HEK293 (cell line): Measurements from ENCODE around the gene IL10RA.

Source experiments
- CTCF ChIA-PET: fragments of 350-600 bp; formaldehyde crosslinking; extraction: SDS; loops from one replicate; lab custom pipeline; 2021; ENCODE audit warnings: antibody characterized with exemption; lab: Yijun Ruan, JAX
- POLR2A ChIA-PET: fragments of 300-600 bp; formaldehyde crosslinking; extraction: SDS; loops from one replicate; lab custom pipeline; 2020; ENCODE audit warnings: antibody characterized with exemption, inconsistent platforms; lab: Yijun Ruan, JAX
- H3K27ac ChIP-seq: fragments of 200-500 bp; sonication (Bioruptor generic); 2 replicates; pipeline ENCODE4 v1.5.1; 2014; ENCODE audit warnings: low read depth, low read length, control low read depth, inconsistent platforms; ENCODE audit errors: extremely low read depth
- H3K36me3 ChIP-seq, 2 experiments: fragments of 200-500 bp in 1 of 2; sonication (Bioruptor generic) in 1 of 2; 1 replicate in 1 of 2; 2 replicates in 1 of 2; pipeline ENCODE4 v1.5.1; 2014 to 2017; ENCODE audit warnings: inconsistent platforms in 2 of 2, low read length in 2 of 2; ENCODE audit not compliant: control insufficient read depth in 2 of 2, insufficient read depth in 1 of 2
- H3K4me1 ChIP-seq: fragments of 200-500 bp; sonication (Bioruptor generic); 2 replicates; pipeline ENCODE4 v1.5.1; 2014; ENCODE audit warnings: mild to moderate bottlenecking, low read length, inconsistent platforms; ENCODE audit not compliant: control insufficient read depth, insufficient read depth
- H3K4me3 ChIP-seq: 2 replicates; pipeline ENCODE4 v1.5.1; 2011; ENCODE audit warnings: low read depth, mild to moderate bottlenecking, control low read depth, low read length, moderate library complexity
- H3K9me3 ChIP-seq: fragments of 200-500 bp; sonication (Bioruptor generic); 2 replicates; pipeline ENCODE4 v1.5.1; 2014; ENCODE audit warnings: low read depth, low read length, inconsistent platforms; ENCODE audit not compliant: control insufficient read depth, insufficient read depth
- GLI2 ChIP-seq: fragments of 450-650 bp; formaldehyde crosslinking; IDR thresholded peaks from 2 replicates; pipeline ENCODE4; 2017; ENCODE audit warnings: missing biosample characterization, missing genetic modification characterization, low read depth, borderline replicate concordance
- HOXA7 ChIP-seq: sonication (generic); formaldehyde crosslinking; IDR thresholded peaks from 2 replicates; pipeline ENCODE4 v1.8.1; 2022; ENCODE audit warnings: missing genetic modification reagents, borderline replicate concordance
- IKZF3 ChIP-seq: fragments of 450-650 bp; IDR thresholded peaks from 2 replicates; pipeline ENCODE4 v1.5.0; 2018; ENCODE audit warnings: missing biosample characterization, mild to moderate bottlenecking, missing genetic modification characterization, moderate library complexity
- KLF9 ChIP-seq: fragments of 450-650 bp; formaldehyde crosslinking; IDR thresholded peaks from 2 replicates; pipeline ENCODE4 v1.5.1; 2016; ENCODE audit warnings: missing biosample characterization, missing genetic modification characterization, low read depth
- SP3 ChIP-seq: fragments of 450-650 bp; formaldehyde crosslinking; IDR thresholded peaks from 2 replicates; pipeline ENCODE4 v1.5.1; 2016; ENCODE audit warnings: missing biosample characterization, missing genetic modification characterization
- ZBTB20 ChIP-seq: fragments of 450-650 bp; formaldehyde crosslinking; IDR thresholded peaks from 2 replicates; pipeline ENCODE4 v1.5.1; 2016; ENCODE audit warnings: missing biosample characterization, missing genetic modification characterization
- ZNF202 ChIP-seq: fragments of 450-650 bp; formaldehyde crosslinking; IDR thresholded peaks from 2 replicates; pipeline ENCODE4 v1.5.1; 2016; ENCODE audit warnings: missing biosample characterization, missing genetic modification characterization, borderline replicate concordance
- ZNF274 ChIP-seq, 2 experiments: fragments of 200-500 bp in 1 of 2; fragments of 450-650 bp in 1 of 2; sonication (Bioruptor generic) in 1 of 2; formaldehyde crosslinking in 1 of 2; IDR thresholded peaks; 2 replicates each; pipeline versions ENCODE4 v1.5.1 to v1.6.1; 2014 to 2016; ENCODE audit warnings: borderline replicate concordance in 1 of 2, inconsistent platforms in 1 of 2, low read length in 1 of 2, missing biosample characterization in 1 of 2, missing genetic modification characterization in 1 of 2
- ZNF311 ChIP-seq: fragments of 450-650 bp; formaldehyde crosslinking; IDR thresholded peaks from 2 replicates; pipeline ENCODE4 v1.5.1; 2017; ENCODE audit warnings: missing biosample characterization, missing genetic modification characterization, borderline replicate concordance
- ZNF404 ChIP-seq: fragments of 450-650 bp; formaldehyde crosslinking; IDR thresholded peaks from 2 replicates; pipeline ENCODE4 v1.5.1; 2017; ENCODE audit warnings: missing biosample characterization, missing genetic modification characterization
- ZNF433 ChIP-seq: fragments of 450-650 bp; formaldehyde crosslinking; IDR thresholded peaks from 2 replicates; pipeline ENCODE4 v1.5.1; 2016; ENCODE audit warnings: missing biosample characterization, missing genetic modification characterization, low read depth
- ZNF639 ChIP-seq: fragments of 450-650 bp; formaldehyde crosslinking; IDR thresholded peaks from 2 replicates; pipeline ENCODE4 v1.5.1; 2016; ENCODE audit warnings: missing biosample characterization, missing genetic modification characterization
- ZNF792 ChIP-seq: fragments of 450-650 bp; formaldehyde crosslinking; IDR thresholded peaks from 2 replicates; pipeline ENCODE4 v1.5.1; 2016; ENCODE audit warnings: missing biosample characterization, missing genetic modification characterization
- ZSCAN18 ChIP-seq: fragments of 450-650 bp; formaldehyde crosslinking; IDR thresholded peaks from 2 replicates; pipeline ENCODE4 v1.5.1; 2016; ENCODE audit warnings: missing biosample characterization, missing genetic modification characterization
- TF ChIP-seq, protein P1 (sequence below): sonication (generic); formaldehyde crosslinking; IDR thresholded peaks from 2 replicates; pipeline ENCODE4 v1.8.1; 2022; ENCODE audit warnings: mild to moderate bottlenecking, moderate library complexity, missing genetic modification reagents
- TF ChIP-seq, protein P2 (sequence below): fragments of 450-650 bp; formaldehyde crosslinking; IDR thresholded peaks from 2 replicates; pipeline ENCODE4 v1.5.1; 2016; ENCODE audit warnings: missing biosample characterization, missing genetic modification characterization
- TF ChIP-seq, protein P3 (sequence below): fragments of 450-650 bp; formaldehyde crosslinking; IDR thresholded peaks from 2 replicates; pipeline ENCODE4 v1.5.1; 2016; ENCODE audit warnings: missing biosample characterization, missing genetic modification characterization

The IL10RA gene

DNA sequence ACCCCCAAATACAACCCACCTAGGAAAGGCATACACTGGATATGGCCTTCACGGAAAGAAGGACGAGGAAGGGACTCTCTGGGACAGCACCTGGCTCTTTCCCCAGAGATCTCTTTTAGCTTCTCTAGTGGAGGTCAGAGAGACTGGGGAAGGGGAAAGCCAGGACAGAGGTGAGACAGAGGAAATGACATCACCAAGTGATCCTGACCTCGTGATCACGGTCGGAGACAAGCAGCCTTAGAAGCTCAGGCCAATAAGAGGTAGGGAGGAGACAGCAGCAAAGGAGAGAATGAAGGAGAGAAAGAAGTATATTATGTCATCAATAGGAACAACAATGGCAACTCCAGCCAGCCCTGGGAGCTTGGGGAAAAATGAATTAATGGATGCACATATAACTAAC lies 41.6 kb upstream of the IL10RA start:
- no peaks in the 10 kb centered on the region for H3K9me3 ChIP-seq
- H3K36me3 ChIP-seq = no peaks in the 10 kb centered on the region
- no peak overlapping the region for H3K4me3 ChIP-seq
- ChIA-PET POLR2A (interaction anchor here (0.7 kb wide), 1 partner anchor 68 kb away, joined by 3 read pairs; the partner anchor contains the start of gene FXYD6), CTCF (interaction anchor here (0.6 to 9.3 kb wide), 7 partner anchors 8 to 125 kb away, joined by 3 to 223 read pairs (median 40); no protein-coding TSS in a partner anchor)
- no peak for TF ChIP-seq HOXA7 (CRISPR knock-in tag)
- TF ChIP-seq, protein P1, sequence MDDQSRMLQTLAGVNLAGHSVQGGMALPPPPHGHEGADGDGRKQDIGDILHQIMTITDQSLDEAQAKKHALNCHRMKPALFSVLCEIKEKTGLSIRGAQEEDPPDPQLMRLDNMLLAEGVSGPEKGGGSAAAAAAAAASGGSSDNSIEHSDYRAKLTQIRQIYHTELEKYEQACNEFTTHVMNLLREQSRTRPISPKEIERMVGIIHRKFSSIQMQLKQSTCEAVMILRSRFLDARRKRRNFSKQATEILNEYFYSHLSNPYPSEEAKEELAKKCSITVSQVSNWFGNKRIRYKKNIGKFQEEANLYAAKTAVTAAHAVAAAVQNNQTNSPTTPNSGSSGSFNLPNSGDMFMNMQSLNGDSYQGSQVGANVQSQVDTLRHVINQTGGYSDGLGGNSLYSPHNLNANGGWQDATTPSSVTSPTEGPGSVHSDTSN (CRISPR knock-in tag) = no peak
- H3K4me1 ChIP-seq = no peaks in the 10 kb centered on the region
- H3K27ac ChIP-seq = no peak overlapping the region

- no peaks in the 10 kb centered on the region for H3K36me3 ChIP-seq
- no peak for TF ChIP-seq GLI2 (tag by site-specific recombination)
- TF ChIP-seq IKZF3 = no peak
- no peak for TF ChIP-seq ZNF202 (tag by site-specific recombination)
- TF ChIP-seq ZSCAN18 = no peak
- no peak for TF ChIP-seq ZNF792 (tag by site-specific recombination)
- no peak for TF ChIP-seq KLF9 (tag by site-specific recombination)
- no peak for TF ChIP-seq ZBTB20 (tag by site-specific recombination)
- TF ChIP-seq ZNF311 (tag by site-specific recombination) = no peak
- no peak for TF ChIP-seq ZNF639 (tag by site-specific recombination)
- TF ChIP-seq ZNF274 (IDR thresholded peaks at IDR 0.05; ENCODE audit: low read length) = no peak
- no peak for TF ChIP-seq ZNF274 (tag by site-specific recombination; IDR thresholded peaks at IDR 0.05; ENCODE audit: borderline replicate concordance)
- TF ChIP-seq, protein P2, sequence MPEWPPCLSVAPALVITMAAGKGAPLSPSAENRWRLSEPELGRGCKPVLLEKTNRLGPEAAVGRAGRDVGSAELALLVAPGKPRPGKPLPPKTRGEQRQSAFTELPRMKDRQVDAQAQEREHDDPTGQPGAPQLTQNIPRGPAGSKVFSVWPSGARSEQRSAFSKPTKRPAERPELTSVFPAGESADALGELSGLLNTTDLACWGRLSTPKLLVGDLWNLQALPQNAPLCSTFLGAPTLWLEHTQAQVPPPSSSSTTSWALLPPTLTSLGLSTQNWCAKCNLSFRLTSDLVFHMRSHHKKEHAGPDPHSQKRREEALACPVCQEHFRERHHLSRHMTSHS (tag by site-specific recombination) = no peak
- TF ChIP-seq ZNF433 (tag by site-specific recombination) = no peak
- TF ChIP-seq, protein P3, sequence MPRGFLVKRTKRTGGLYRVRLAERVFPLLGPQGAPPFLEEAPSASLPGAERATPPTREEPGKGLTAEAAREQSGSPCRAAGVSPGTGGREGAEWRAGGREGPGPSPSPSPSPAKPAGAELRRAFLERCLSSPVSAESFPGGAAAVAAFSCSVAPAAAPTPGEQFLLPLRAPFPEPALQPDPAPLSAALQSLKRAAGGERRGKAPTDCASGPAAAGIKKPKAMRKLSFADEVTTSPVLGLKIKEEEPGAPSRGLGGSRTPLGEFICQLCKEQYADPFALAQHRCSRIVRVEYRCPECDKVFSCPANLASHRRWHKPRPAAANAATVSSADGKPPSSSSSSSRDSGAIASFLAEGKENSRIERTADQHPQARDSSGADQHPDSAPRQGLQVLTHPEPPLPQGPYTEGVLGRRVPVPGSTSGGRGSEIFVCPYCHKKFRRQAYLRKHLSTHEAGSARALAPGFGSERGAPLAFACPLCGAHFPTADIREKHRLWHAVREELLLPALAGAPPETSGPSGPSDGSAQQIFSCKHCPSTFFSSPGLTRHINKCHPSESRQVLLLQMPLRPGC (tag by site-specific recombination) = no peak
- TF ChIP-seq SP3 (tag by site-specific recombination) = no peak
- no peak for TF ChIP-seq ZNF404 (tag by site-specific recombination)
- ChIA-PET CTCF (interaction anchor here (0.5 to 9.3 kb wide), 11 partner anchors 8 to 607 kb away, joined by 3 to 223 read pairs (median 16); no protein-coding TSS in a partner anchor), POLR2A (interaction anchor here (0.7 kb wide), 1 partner anchor 69 kb away, joined by 3 read pairs; the partner anchor contains the start of gene FXYD6)
- no peaks in the 10 kb centered on the region for H3K9me3 ChIP-seq
- no peak overlapping the region for H3K4me3 ChIP-seq
- no peaks in the 10 kb centered on the region for H3K4me1 ChIP-seq
- no peak overlapping the region for H3K27ac ChIP-seq
Measured at GRCh38 chr11:117945047-117945810, 41.0 kb upstream of the IL10RA start.
